Measurements from ENCODE around the gene KRTAP5-4. TPM values are rescaled to one million over a fixed set of nuclear protein-coding genes. Genes with fewer than 3 reads are reported as not detected.
A peak's percentile ranks its signal among the peaks of the same experiment; 100 is the strongest.

Gene KRTAP5-4
- total RNA-seq, 1 donor, result not detected

DNA sequence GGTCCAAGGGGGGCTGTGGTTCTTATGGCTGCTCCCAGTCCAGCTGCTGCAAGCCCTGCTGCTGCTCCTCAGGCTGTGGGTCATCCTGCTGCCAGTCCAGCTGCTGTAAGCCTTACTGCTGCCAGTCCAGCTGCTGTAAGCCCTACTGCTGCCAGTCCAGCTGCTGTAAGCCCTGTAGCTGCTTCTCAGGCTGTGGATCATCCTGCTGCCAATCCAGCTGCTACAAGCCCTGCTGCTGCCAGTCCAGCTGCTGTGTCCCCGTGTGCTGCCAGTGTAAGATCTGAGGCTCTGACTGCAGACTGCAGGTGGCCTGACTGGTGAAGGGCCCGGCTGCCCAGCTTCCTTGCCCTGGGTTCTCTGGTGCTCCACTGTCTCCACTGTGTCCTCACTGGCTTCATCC, 8.3 kb upstream of the KRTAP5-4 start:
- Histone ChIP-seq H3K4me3 (ENCODE audit: insufficient read depth, low read length) (no peak overlapping the region), H3K4me2 (ENCODE audit: insufficient read depth, low read length) (no peak overlapping the region), H3K27me3 (ENCODE audit: insufficient read depth, low read length) (peaks cover 38% of the 10 kb centered on the region), H3K27ac (ENCODE audit: low read depth, low read length) (no peak overlapping the region), H3K4me1 (ENCODE audit: insufficient read depth, low read length) (no peaks in the 10 kb centered on the region), H3K9me3 (ENCODE audit: low read depth, low read length) (no peaks in the 10 kb centered on the region), H4K20me1 (ENCODE audit: insufficient read depth, low read length) (peaks cover 2% of the 10 kb centered on the region), H3K36me3 (ENCODE audit: insufficient read depth, low read length) (no peaks in the 10 kb centered on the region), H3K79me2 (ENCODE audit: insufficient read depth, low read length) (no peaks in the 10 kb centered on the region), H2AFZ (ENCODE audit: low read length) (no peak overlapping the region)
- peak; percentile 32 for DNase-seq (ENCODE audit: insufficient read length, low spot score, missing footprints)
- TF ChIP-seq, protein P1, sequence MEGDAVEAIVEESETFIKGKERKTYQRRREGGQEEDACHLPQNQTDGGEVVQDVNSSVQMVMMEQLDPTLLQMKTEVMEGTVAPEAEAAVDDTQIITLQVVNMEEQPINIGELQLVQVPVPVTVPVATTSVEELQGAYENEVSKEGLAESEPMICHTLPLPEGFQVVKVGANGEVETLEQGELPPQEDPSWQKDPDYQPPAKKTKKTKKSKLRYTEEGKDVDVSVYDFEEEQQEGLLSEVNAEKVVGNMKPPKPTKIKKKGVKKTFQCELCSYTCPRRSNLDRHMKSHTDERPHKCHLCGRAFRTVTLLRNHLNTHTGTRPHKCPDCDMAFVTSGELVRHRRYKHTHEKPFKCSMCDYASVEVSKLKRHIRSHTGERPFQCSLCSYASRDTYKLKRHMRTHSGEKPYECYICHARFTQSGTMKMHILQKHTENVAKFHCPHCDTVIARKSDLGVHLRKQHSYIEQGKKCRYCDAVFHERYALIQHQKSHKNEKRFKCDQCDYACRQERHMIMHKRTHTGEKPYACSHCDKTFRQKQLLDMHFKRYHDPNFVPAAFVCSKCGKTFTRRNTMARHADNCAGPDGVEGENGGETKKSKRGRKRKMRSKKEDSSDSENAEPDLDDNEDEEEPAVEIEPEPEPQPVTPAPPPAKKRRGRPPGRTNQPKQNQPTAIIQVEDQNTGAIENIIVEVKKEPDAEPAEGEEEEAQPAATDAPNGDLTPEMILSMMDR (IDR thresholded peaks at IDR 0.05; ENCODE audit: extremely low read depth, low read depth, low read length), result no peak

- no peaks in the 10 kb centered on the region for H3K79me2 ChIP-seq (ENCODE audit: insufficient read depth, low read length)
- H3K27me3 ChIP-seq (ENCODE audit: insufficient read depth, low read length), result peaks cover 38% of the 10 kb centered on the region
- H4K20me1 ChIP-seq (ENCODE audit: insufficient read depth, low read length), result peaks cover 2% of the 10 kb centered on the region
- no peak within 1 kb of the TSS for H2AFZ ChIP-seq (ENCODE audit: low read length)
- no peaks in the 10 kb centered on the region for H3K4me1 ChIP-seq (ENCODE audit: insufficient read depth, low read length)
- no peak within 1 kb of the TSS for H3K4me2 ChIP-seq (ENCODE audit: insufficient read depth, low read length)
- no peak within 1 kb of the TSS for H3K4me3 ChIP-seq (ENCODE audit: insufficient read depth, low read length)
- no peaks in the 10 kb centered on the region for H3K9me3 ChIP-seq (ENCODE audit: low read depth, low read length)
- no peak within 1 kb of the TSS for H3K27ac ChIP-seq (ENCODE audit: low read depth, low read length)
- TF ChIP-seq, protein P1 (IDR thresholded peaks at IDR 0.05; ENCODE audit: extremely low read depth, low read depth, low read length), result no peak
- no peak for DNase-seq (ENCODE audit: insufficient read length, low spot score, missing footprints)
- no peaks in the 10 kb centered on the region for H3K36me3 ChIP-seq (ENCODE audit: insufficient read depth, low read length)
Measured at GRCh38 chr11:1629326-1630185, 7.6 kb upstream of the KRTAP5-4 start, which contains the start of gene KRTAP5-5. TSS of gene KRTAP5-5 (plus strand) at chr11:1629775. CDS start at chr11:1629841, 66 bp downstream.

GRCh38 chr11:1628506-1629325, 6.8 kb upstream of the KRTAP5-4 start:
- H3K27ac ChIP-seq (ENCODE audit: low read depth, low read length), result no peak overlapping the region
- H3K9me3 ChIP-seq (ENCODE audit: low read depth, low read length), result no peaks in the 10 kb centered on the region
- TF ChIP-seq, protein P1 (IDR thresholded peaks at IDR 0.05; ENCODE audit: extremely low read depth, low read depth, low read length), result peak; percentile 83
- DNase-seq (ENCODE audit: insufficient read length, low spot score, missing footprints), result peak; percentile 97
- H3K4me1 ChIP-seq (ENCODE audit: insufficient read depth, low read length), result no peaks in the 10 kb centered on the region
- H3K79me2 ChIP-seq (ENCODE audit: insufficient read depth, low read length), result no peaks in the 10 kb centered on the region
- no peak overlapping the region for H3K4me2 ChIP-seq (ENCODE audit: insufficient read depth, low read length)
- H2AFZ ChIP-seq (ENCODE audit: low read length), result no peak overlapping the region
- no peak overlapping the region for H3K4me3 ChIP-seq (ENCODE audit: insufficient read depth, low read length)
- peaks cover 2% of the 10 kb centered on the region for H4K20me1 ChIP-seq (ENCODE audit: insufficient read depth, low read length)
- no peaks in the 10 kb centered on the region for H3K36me3 ChIP-seq (ENCODE audit: insufficient read depth, low read length)
- H3K27me3 ChIP-seq (ENCODE audit: insufficient read depth, low read length), result peaks cover 40% of the 10 kb centered on the region

DNA sequence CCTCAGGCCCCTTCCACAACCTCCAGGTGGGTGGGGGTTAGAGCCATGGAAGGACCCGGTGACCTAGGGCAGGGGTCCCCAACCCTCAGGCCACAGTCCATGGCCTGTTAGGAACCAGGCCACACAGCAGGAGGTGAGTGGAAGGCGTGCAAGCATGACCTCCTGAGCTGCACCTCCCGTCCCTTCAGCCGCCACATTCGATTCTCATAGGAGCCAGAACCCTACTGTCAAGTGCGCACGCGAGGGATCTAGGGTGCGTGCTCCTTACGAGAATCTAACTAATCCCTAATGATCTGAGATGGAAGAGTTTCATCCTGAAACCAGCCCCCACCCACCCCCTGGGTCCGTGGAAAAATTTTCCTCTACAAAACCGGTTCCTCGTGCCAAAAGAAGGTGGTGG, 3.6 kb upstream of the KRTAP5-4 start:
- no peak for DNase-seq (ENCODE audit: insufficient read length, low spot score, missing footprints)
- TF ChIP-seq, protein P1 (IDR thresholded peaks at IDR 0.05; ENCODE audit: extremely low read depth, low read depth, low read length), result no peak
- H3K79me2 ChIP-seq (ENCODE audit: insufficient read depth, low read length), result no peaks in the 10 kb centered on the region
- H3K4me1 ChIP-seq (ENCODE audit: insufficient read depth, low read length), result no peaks in the 10 kb centered on the region
- no peaks in the 10 kb centered on the region for H3K9me3 ChIP-seq (ENCODE audit: low read depth, low read length)
- H3K27ac ChIP-seq (ENCODE audit: low read depth, low read length), result no peak overlapping the region
- peaks cover 34% of the 10 kb centered on the region for H3K27me3 ChIP-seq (ENCODE audit: insufficient read depth, low read length)
- no peaks in the 10 kb centered on the region for H3K36me3 ChIP-seq (ENCODE audit: insufficient read depth, low read length)
- no peak overlapping the region for H2AFZ ChIP-seq (ENCODE audit: low read length)
- H3K4me3 ChIP-seq (ENCODE audit: insufficient read depth, low read length), result no peak overlapping the region
- no peak overlapping the region for H3K4me2 ChIP-seq (ENCODE audit: insufficient read depth, low read length)
- H4K20me1 ChIP-seq (ENCODE audit: insufficient read depth, low read length), result peaks cover 2% of the 10 kb centered on the region

Measured in osteoblast (primary cell).